ENCODE data around the gene CCDC201.

GRCh38 chr7:45919231-45919784 is 46.4 kb upstream of the CCDC201 start:
- no peak for TF ChIP-seq POLR2AphosphoS5 (IDR thresholded peaks at IDR 0.05; ENCODE audit: low read depth, low read length)
- no peak for TF ChIP-seq SIN3A (IDR thresholded peaks at IDR 0.05; ENCODE audit: borderline replicate concordance, insufficient read depth, low read length)
- TF ChIP-seq TAF1 (IDR thresholded peaks at IDR 0.05; ENCODE audit: borderline replicate concordance, insufficient read depth, low read length): no peak
- no peak for TF ChIP-seq FOXP2 (optimal IDR thresholded peaks at IDR 0.05; ENCODE audit: borderline replicate concordance, extremely low read depth, extremely low read length, insufficient read depth)

Data from PFSK-1 (cell line).